ENCODE measurements around the gene DIP2B. TPM values are rescaled to one million over a fixed set of nuclear protein-coding genes. Genes with fewer than 3 reads are reported as not detected.

DIP2B gene
- total RNA-seq, 3 donors from 2014 or later (not counting 1 experiment from before 2014, with no cell fraction given): 17.2 to 23.2 (median 22.2) TPM

- no peak overlapping the region for H3K4me3 Mint-ChIP-seq
- TF ChIP-seq CTCF (IDR thresholded peaks at IDR 0.05): no peak
Measured at GRCh38 chr12:50528800-50529199, 24.0 kb downstream of the DIP2B start.

GRCh38 chr12:50529345-50529744, 24.6 kb downstream of the DIP2B start:
- no peaks in the 10 kb centered on the region for H3K36me3 ChIP-seq (ENCODE audit: control insufficient read depth, insufficient read depth, low read length)
- Mint-ChIP-seq H3K36me3 (no peaks in the 10 kb centered on the region), H3K4me3 (no peak overlapping the region), H3K4me1 (peaks cover 22% of the 10 kb centered on the region in 2 donors), H3K27me3 (ENCODE audit: low read depth in 2 of 2) (no peaks in the 10 kb centered on the region), H3K9me3 (no peaks in the 10 kb centered on the region), H3K27ac (peak overlapping the region in 1 of 2 donors; percentile 50)
- intact Hi-C loops (cut with micrococcal nuclease): no loop called here
- no peak for TF ChIP-seq CTCF (IDR thresholded peaks at IDR 0.05)
- DNase-seq: no peak
- H3K9me3 ChIP-seq (ENCODE audit: control insufficient read depth, insufficient read depth, low read length): no peaks in the 10 kb centered on the region
- 92% methylated on average over 3 of the region's 3 CpGs for WGBS (ENCODE audit: insufficient coverage)
- H3K27ac ChIP-seq (ENCODE audit: low read length): no peak overlapping the region
- no peak overlapping the region for H3K4me3 ChIP-seq (ENCODE audit: low read length)
- peaks cover 31% of the 10 kb centered on the region for H3K4me1 ChIP-seq (ENCODE audit: control insufficient read depth, insufficient read depth, low read length)
- ATAC-seq: no peak
- no peaks in the 10 kb centered on the region for H3K27me3 ChIP-seq (ENCODE audit: control insufficient read depth, insufficient read depth, low read length)

More at GRCh38 chr12:50528800-50529199, 24.0 kb downstream of the DIP2B start:
- 68% methylated on average over 1 of the region's 1 CpG for WGBS (ENCODE audit: insufficient coverage)
- peak overlapping the region; percentile 4 to 50 for H3K27ac Mint-ChIP-seq
- Histone ChIP-seq H3K4me3 (ENCODE audit: low read length) (no peak overlapping the region), H3K36me3 (ENCODE audit: control insufficient read depth, insufficient read depth, low read length) (peaks cover 1% of the 10 kb centered on the region), H3K27me3 (ENCODE audit: control insufficient read depth, insufficient read depth, low read length) (no peaks in the 10 kb centered on the region), H3K9me3 (ENCODE audit: control insufficient read depth, insufficient read depth, low read length) (no peaks in the 10 kb centered on the region), H3K4me1 (ENCODE audit: control insufficient read depth, insufficient read depth, low read length) (peaks cover 30% of the 10 kb centered on the region), H3K27ac (ENCODE audit: low read length) (no peak overlapping the region)
- H3K4me1 Mint-ChIP-seq: peaks cover 22% of the 10 kb centered on the region in 2 donors
- H3K36me3 Mint-ChIP-seq: no peaks in the 10 kb centered on the region
- no peak for ATAC-seq
- no peaks in the 10 kb centered on the region for H3K9me3 Mint-ChIP-seq
- H3K27me3 Mint-ChIP-seq (ENCODE audit: low read depth in 2 of 2): no peaks in the 10 kb centered on the region
- intact Hi-C loops (cut with micrococcal nuclease): no loop called here
- DNase-seq: no peak

GRCh38 chr12:50530532-50530931, 25.7 kb downstream of the DIP2B start:
- Histone ChIP-seq H3K27ac (ENCODE audit: low read length) (no peak overlapping the region), H3K36me3 (ENCODE audit: control insufficient read depth, insufficient read depth, low read length) (no peaks in the 10 kb centered on the region), H3K4me3 (ENCODE audit: low read length) (no peak overlapping the region), H3K27me3 (ENCODE audit: control insufficient read depth, insufficient read depth, low read length) (no peaks in the 10 kb centered on the region), H3K4me1 (ENCODE audit: control insufficient read depth, insufficient read depth, low read length) (peaks cover 40% of the 10 kb centered on the region), H3K9me3 (ENCODE audit: control insufficient read depth, insufficient read depth, low read length) (no peaks in the 10 kb centered on the region)
- no peak for TF ChIP-seq CTCF (IDR thresholded peaks at IDR 0.05)
- no peaks in the 10 kb centered on the region for H3K27me3 Mint-ChIP-seq (ENCODE audit: low read depth in 2 of 2)
- no peak overlapping the region for H3K4me3 Mint-ChIP-seq
- DNase-seq: no peak
- no peak overlapping the region for H3K27ac Mint-ChIP-seq
- intact Hi-C loops (cut with micrococcal nuclease): no loop called here
- WGBS (ENCODE audit: insufficient coverage): 91% methylated on average over 2 of the region's 2 CpGs
- H3K4me1 Mint-ChIP-seq: peaks cover 20 to 21% of the 10 kb centered on the region in 2 donors
- no peak for ATAC-seq
- no peaks in the 10 kb centered on the region for H3K9me3 Mint-ChIP-seq
- no peaks in the 10 kb centered on the region for H3K36me3 Mint-ChIP-seq

GRCh38 chr12:50533203-50533584, 28.4 kb downstream of the DIP2B start:
- 73% methylated on average over 2 of the region's 2 CpGs for WGBS (ENCODE audit: insufficient coverage)
- Histone ChIP-seq H3K27ac (ENCODE audit: low read length) (peak overlapping the region; percentile 26), H3K36me3 (ENCODE audit: control insufficient read depth, insufficient read depth, low read length) (no peaks in the 10 kb centered on the region), H3K4me3 (ENCODE audit: low read length) (no peak overlapping the region), H3K27me3 (ENCODE audit: control insufficient read depth, insufficient read depth, low read length) (no peaks in the 10 kb centered on the region), H3K9me3 (ENCODE audit: control insufficient read depth, insufficient read depth, low read length) (no peaks in the 10 kb centered on the region), H3K4me1 (ENCODE audit: control insufficient read depth, insufficient read depth, low read length) (peaks cover 40% of the 10 kb centered on the region)
- TF ChIP-seq CTCF (IDR thresholded peaks at IDR 0.05): no peak
- intact Hi-C loops (cut with micrococcal nuclease): loop anchor here (2.0 kb wide), 1 partner anchor 28 kb away; the partner anchor contains the start of gene DIP2B
- Mint-ChIP-seq H3K4me3 (no peak overlapping the region), H3K9me3 (no peaks in the 10 kb centered on the region), H3K27me3 (ENCODE audit: low read depth in 2 of 2) (no peaks in the 10 kb centered on the region), H3K4me1 (peaks cover 25 to 29% of the 10 kb centered on the region in 2 donors), H3K36me3 (no peaks in the 10 kb centered on the region), H3K27ac (no peak overlapping the region)
- ATAC-seq: peak; percentile 2 to 17 (median 15)
- no peak for DNase-seq

Data from natural killer cell (primary cell).